T-helper 2 cell (primary cell): ENCODE measurements around the gene UNC5C.
A peak's percentile ranks its signal among the peaks of the same experiment; 100 is the strongest.

Source experiments
- DNase-seq, 5 experiments: peaks; one replicate each; pipeline versions ENCODE4 v3.0.0 to v3.0.0-alpha.2; 2012 to 2022

UNC5C gene

GRCh38 chr4:95318483-95318882 lies 230.3 kb downstream of the UNC5C start:
- no peak for DNase-seq

GRCh38 chr4:95318044-95318443 lies 230.7 kb downstream of the UNC5C start:
- DNase-seq: no peak

- DNase-seq: no peak
These were observed 231.5 kb downstream of the UNC5C start for GRCh38 chr4:95317085-95317793.

- DNase-seq: peak in 1 of 5 experiments; percentile 12
These were observed 234.2 kb downstream of the UNC5C start for GRCh38 chr4:95314573-95314972.

GRCh38 chr4:95304898-95305297 lies 243.9 kb downstream of the UNC5C start:
- DNase-seq: peak in 1 of 5 experiments; percentile 40

- no peak for DNase-seq
These were observed 248.5 kb downstream of the UNC5C start for GRCh38 chr4:95300304-95300703.

- DNase-seq: no peak
These were observed 252.7 kb downstream of the UNC5C start for GRCh38 chr4:95296052-95296451.

GRCh38 chr4:95295157-95295556 lies 253.6 kb downstream of the UNC5C start:
- DNase-seq: no peak

- no peak for DNase-seq
These were observed 254.5 kb downstream of the UNC5C start for GRCh38 chr4:95294321-95294720.

GRCh38 chr4:95293014-95293413 lies 255.8 kb downstream of the UNC5C start:
- peak in 1 of 5 experiments; percentile 87 for DNase-seq

- DNase-seq: peak in 1 of 5 experiments; percentile 83
These were observed 258.1 kb downstream of the UNC5C start for GRCh38 chr4:95290702-95291101.

- DNase-seq: peak in 1 of 5 experiments; percentile 67
These were observed 259.6 kb downstream of the UNC5C start for GRCh38 chr4:95289028-95289634.

GRCh38 chr4:95288552-95288951 lies 260.2 kb downstream of the UNC5C start:
- DNase-seq: no peak

- DNase-seq: no peak
These were observed 263.0 kb downstream of the UNC5C start for GRCh38 chr4:95285797-95286196.

GRCh38 chr4:95284655-95285054 lies 264.1 kb downstream of the UNC5C start:
- no peak for DNase-seq

GRCh38 chr4:95283320-95283719 lies 265.5 kb downstream of the UNC5C start:
- DNase-seq: no peak

GRCh38 chr4:95272797-95273196 lies 276.0 kb downstream of the UNC5C start:
- DNase-seq: no peak

GRCh38 chr4:95272036-95272435 lies 276.7 kb downstream of the UNC5C start:
- DNase-seq: no peak

GRCh38 chr4:95268819-95269565 lies 279.8 kb downstream of the UNC5C start:
- DNase-seq: no peak

GRCh38 chr4:95267081-95267480 lies 281.7 kb downstream of the UNC5C start:
- DNase-seq: no peak

- DNase-seq: no peak
These were observed 282.7 kb downstream of the UNC5C start for GRCh38 chr4:95265814-95266740.

GRCh38 chr4:95264843-95265242 lies 283.9 kb downstream of the UNC5C start:
- no peak for DNase-seq

- no peak for DNase-seq
These were observed 284.8 kb downstream of the UNC5C start for GRCh38 chr4:95263960-95264359.
